Lower leg skin (tissue), 3 donors: Measurements from ENCODE around the gene CHKA.

Source experiments
- CTCF ChIP-seq, 3 donors: fragments of 450-650 bp; IDR thresholded peaks; one replicate each; pipeline ENCODE4 v1.5.1; 2016; ENCODE audit warnings: antibody characterized with exemption in 3 of 3, mild to moderate bottlenecking in 3 of 3, moderate library complexity in 2 of 3
- POLR2A ChIP-seq, 2 donors: fragments of 450-650 bp; IDR thresholded peaks; one replicate each; pipeline ENCODE4 v1.6.1; 2016 to 2017; ENCODE audit warnings: antibody characterized with exemption in 2 of 2, mild to moderate bottlenecking in 1 of 2, moderate library complexity in 1 of 2

- no peak for TF ChIP-seq POLR2A (IDR thresholded peaks at IDR 0.05)
- no peak for TF ChIP-seq CTCF (IDR thresholded peaks at IDR 0.05)
Observed at GRCh38 chr11:68019486-68019885, 101.7 kb downstream of the CHKA start.
